Sigmoid colon (tissue), 7 donors: ENCODE measurements around the gene CRISPLD2. TPM values are rescaled to one million over a fixed set of nuclear protein-coding genes. Genes with fewer than 3 reads are reported as not detected.

ENCODE experiments used
- DNase-seq: peaks from one replicate; pipeline ENCODE4 v3.0.0-alpha.2; 2019
- H3K27ac ChIP-seq, 4 donors: fragments of 200-600 bp; sonication (generic); one replicate each; pipeline ENCODE4 v1.5.1; 2016 to 2019; ENCODE audit warnings: mild to moderate bottlenecking in 1 of 4
- H3K27me3 ChIP-seq, 3 donors: fragments of 200-600 bp; sonication (generic); one replicate each; pipeline ENCODE4 v1.5.1; 2019; ENCODE audit warnings: mild to moderate bottlenecking in 1 of 3
- H3K36me3 ChIP-seq, 4 donors: fragments of 200-600 bp; sonication (generic); one replicate each; pipeline ENCODE4 v1.5.1; 2016 to 2019
- H3K4me1 ChIP-seq, 4 donors: fragments of 200-600 bp; sonication (generic); one replicate each; pipeline ENCODE4 v1.5.1; 2017 to 2019
- H3K4me3 ChIP-seq, 4 donors: fragments of 200-600 bp; sonication (generic); one replicate each; pipeline ENCODE4 v1.5.1; 2017 to 2019; ENCODE audit warnings: mild to moderate bottlenecking in 2 of 4, moderate library complexity in 1 of 4
- H3K9me3 ChIP-seq, 4 donors: fragments of 200-600 bp in 3 of 4; sonication (generic) in 3 of 4; one replicate each; pipeline versions ENCODE4 v1.5.1 to v1.6.1; 2013 to 2019
- EP300 ChIP-seq, 4 donors: sonication (generic); formaldehyde crosslinking; IDR thresholded peaks; one replicate each; pipeline ENCODE4 v1.6.1; 2017; ENCODE audit warnings: antibody characterized with exemption in 4 of 4
- POLR2A ChIP-seq, 2 donors: fragments of 450-650 bp; IDR thresholded peaks; one replicate each; pipeline ENCODE4 v1.6.1; 2016; ENCODE audit warnings: antibody characterized with exemption in 2 of 2, mild to moderate bottlenecking in 2 of 2, moderate library complexity in 2 of 2
- POLR2AphosphoS5 ChIP-seq, 4 donors: sonication (generic); formaldehyde crosslinking; IDR thresholded peaks; one replicate each; pipeline ENCODE4 v1.6.1; 2017; ENCODE audit warnings: antibody characterized with exemption in 4 of 4
- WGBS, 2 donors: extraction: QIAGEN DNeasy Blood & Tissue Kit; methylation state at CpG; one replicate each; pipeline ENCODE4 v1.1.7; 2013; 5-methylcytosine and 5-hydroxymethylcytosine counted together
- intact Hi-C: fragments of 100-400 bp; cut with DNase I; formaldehyde crosslinking; loops from one replicate; pipeline ENCODE4 v1.15.1; 2023
- polyA plus RNA-seq, 3 donors: library from polyadenylated mRNA; stranded (reverse); fragments of 200-250 nt; gene quantifications; one replicate each; pipeline ENCODE4 v1.2.3, GENCODE V29; 2013
- total RNA-seq, 4 donors: library from RNA; depleted of rRNA; stranded (reverse); fragments of >200 nt; gene quantifications; one replicate each; pipeline ENCODE4 v1.1.0, GENCODE V29; 2016
- TF ChIP-seq, protein P1 (sequence below), 4 experiments: fragments of 450-650 bp in 3 of 4; fragments of 200-600 bp in 1 of 4; IDR thresholded peaks; one replicate each; pipeline ENCODE4 v1.5.1; 2016 to 2019; ENCODE audit warnings: antibody characterized with exemption in 4 of 4, mild to moderate bottlenecking in 3 of 4, moderate library complexity in 2 of 4
- donor health status: healthy with polysubstance abuse.
- donor health status: Bipolar disorder and iron deficiency.
- donor health status: healthy.

Gene CRISPLD2
- total and polyA plus RNA-seq, 7 donors = 3.0 to 545 (median 140) TPM

DNA sequence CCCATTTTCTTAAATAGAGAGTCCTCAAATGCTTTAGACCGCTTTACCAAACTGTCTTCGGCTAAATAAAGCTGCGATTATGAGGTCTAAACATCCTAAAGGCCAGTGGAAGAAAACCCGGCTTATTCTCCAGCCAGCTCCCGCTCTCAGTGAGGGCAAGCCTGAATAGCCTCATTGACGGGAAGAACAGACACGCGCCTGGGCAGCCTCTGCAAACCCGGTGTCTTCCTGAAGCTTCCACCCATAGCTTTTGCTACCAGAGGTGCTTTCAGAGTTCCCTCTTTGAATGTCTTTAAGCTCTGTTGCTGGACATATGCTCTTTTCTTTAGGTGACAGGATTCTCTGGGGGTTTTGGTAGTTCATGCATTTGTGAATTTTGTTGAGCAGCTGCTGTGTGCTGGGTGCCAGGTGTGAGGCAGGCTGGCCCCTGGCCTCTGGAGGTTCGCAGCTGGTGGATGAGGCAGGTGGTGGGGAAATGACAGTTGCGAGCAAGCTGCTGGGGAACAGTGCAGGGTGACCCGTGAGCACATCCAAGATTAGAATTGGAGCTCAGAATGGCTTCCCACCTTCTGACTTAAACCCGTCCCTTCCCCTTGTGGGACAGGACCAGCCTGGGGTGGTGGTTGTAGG, 44.7 kb downstream of the CRISPLD2 start:
- Histone ChIP-seq H3K4me1 (peaks cover 0 to 23% (median 0%) of the 10 kb centered on the region in 4 donors), H3K27me3 (no peaks in the 10 kb centered on the region), H3K4me3 (no peak overlapping the region), H3K27ac (peak overlapping the region in 2 of 4 donors; percentile 45 to 49), H3K9me3 (peaks cover 0 to 4% (median 1%) of the 10 kb centered on the region in 4 donors), H3K36me3 (peaks cover 18 to 99% (median 73%) of the 10 kb centered on the region in 4 donors)
- intact Hi-C loops = loop anchor here (10.0 kb wide), 1 partner anchor 90 kb away; no protein-coding TSS in a partner anchor
- TF ChIP-seq POLR2A (IDR thresholded peaks at IDR 0.05) (no peak), EP300 (IDR thresholded peaks at IDR 0.05) (no peak), POLR2AphosphoS5 (IDR thresholded peaks at IDR 0.05) (no peak)
- TF ChIP-seq, protein P1, sequence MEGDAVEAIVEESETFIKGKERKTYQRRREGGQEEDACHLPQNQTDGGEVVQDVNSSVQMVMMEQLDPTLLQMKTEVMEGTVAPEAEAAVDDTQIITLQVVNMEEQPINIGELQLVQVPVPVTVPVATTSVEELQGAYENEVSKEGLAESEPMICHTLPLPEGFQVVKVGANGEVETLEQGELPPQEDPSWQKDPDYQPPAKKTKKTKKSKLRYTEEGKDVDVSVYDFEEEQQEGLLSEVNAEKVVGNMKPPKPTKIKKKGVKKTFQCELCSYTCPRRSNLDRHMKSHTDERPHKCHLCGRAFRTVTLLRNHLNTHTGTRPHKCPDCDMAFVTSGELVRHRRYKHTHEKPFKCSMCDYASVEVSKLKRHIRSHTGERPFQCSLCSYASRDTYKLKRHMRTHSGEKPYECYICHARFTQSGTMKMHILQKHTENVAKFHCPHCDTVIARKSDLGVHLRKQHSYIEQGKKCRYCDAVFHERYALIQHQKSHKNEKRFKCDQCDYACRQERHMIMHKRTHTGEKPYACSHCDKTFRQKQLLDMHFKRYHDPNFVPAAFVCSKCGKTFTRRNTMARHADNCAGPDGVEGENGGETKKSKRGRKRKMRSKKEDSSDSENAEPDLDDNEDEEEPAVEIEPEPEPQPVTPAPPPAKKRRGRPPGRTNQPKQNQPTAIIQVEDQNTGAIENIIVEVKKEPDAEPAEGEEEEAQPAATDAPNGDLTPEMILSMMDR (IDR thresholded peaks at IDR 0.05) = no peak
- 74 to 88% methylated on average over 13 of the region's 13 CpGs for WGBS, 2 donors
- no peak for DNase-seq

DNA sequence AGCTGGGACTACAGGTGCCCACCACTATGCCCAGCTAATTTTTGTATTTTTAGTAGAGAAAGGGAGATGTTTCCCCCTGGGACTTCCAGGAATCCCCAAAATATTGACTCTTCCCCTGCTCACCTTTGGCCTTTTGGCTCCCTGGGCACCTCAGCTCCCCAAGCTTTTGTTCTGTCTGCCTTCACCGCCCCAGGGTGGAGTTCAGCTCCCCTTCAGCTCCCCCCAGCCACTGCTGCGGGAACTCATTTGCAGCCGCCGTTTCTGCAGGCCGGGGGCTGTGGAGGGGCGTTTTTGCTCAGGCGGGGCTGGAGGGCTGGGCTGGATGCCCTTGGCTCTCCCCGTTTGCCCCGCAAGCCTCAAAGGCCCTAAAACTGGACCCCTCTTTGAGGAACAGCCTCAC, 47.9 kb downstream of the CRISPLD2 start:
- no peak for TF ChIP-seq EP300 (IDR thresholded peaks at IDR 0.05)
- TF ChIP-seq, protein P1 (IDR thresholded peaks at IDR 0.05) = no peak
- no peak for TF ChIP-seq POLR2A (IDR thresholded peaks at IDR 0.05)
- DNase-seq = no peak
- Histone ChIP-seq H3K4me1 (peaks cover 0 to 23% (median 0%) of the 10 kb centered on the region in 4 donors), H3K36me3 (peaks cover 18 to 96% (median 70%) of the 10 kb centered on the region in 4 donors), H3K27ac (peak overlapping the region in 2 of 4 donors; percentile 41 to 46), H3K4me3 (no peak overlapping the region), H3K27me3 (no peaks in the 10 kb centered on the region), H3K9me3 (no peaks in the 10 kb centered on the region)
- intact Hi-C loops = loop anchor here (10.0 kb wide), 1 partner anchor 87 kb away; no protein-coding TSS in a partner anchor
- 82 to 89% methylated on average over 9 of the region's 9 CpGs for WGBS, 2 donors

DNA sequence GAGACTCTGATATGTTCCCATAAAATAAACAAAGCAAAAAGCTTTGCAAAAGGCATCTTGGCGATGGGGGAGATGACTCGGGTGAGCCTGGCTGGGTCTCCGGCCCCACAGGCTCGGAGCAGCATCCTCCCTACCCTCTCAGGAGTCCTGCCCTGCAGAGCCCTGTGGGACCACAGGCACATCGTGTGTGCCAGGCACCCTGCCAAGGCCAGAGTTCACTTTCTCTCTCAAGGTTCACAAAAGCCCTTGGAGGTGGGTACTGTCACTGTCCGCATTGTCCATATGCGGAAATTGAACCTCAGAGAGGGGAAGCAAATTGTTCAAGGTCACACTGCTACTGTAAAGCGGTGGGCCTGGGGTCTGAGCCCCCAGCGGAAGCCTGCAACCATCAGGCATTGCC, 48.5 kb downstream of the CRISPLD2 start:
- Histone ChIP-seq H3K27me3 (no peaks in the 10 kb centered on the region), H3K9me3 (no peaks in the 10 kb centered on the region), H3K36me3 (peaks cover 21 to 96% (median 69%) of the 10 kb centered on the region in 4 donors), H3K27ac (peak overlapping the region in 2 of 4 donors; percentile 41 to 46), H3K4me3 (no peak overlapping the region), H3K4me1 (peaks cover 0 to 23% (median 0%) of the 10 kb centered on the region in 4 donors)
- intact Hi-C loops = loop anchor here (10.0 kb wide), 1 partner anchor 86 kb away; no protein-coding TSS in a partner anchor
- 83 to 86% methylated on average over 9 of the region's 9 CpGs for WGBS, 2 donors
- no peak for DNase-seq
- no peak for TF ChIP-seq POLR2A (IDR thresholded peaks at IDR 0.05)
- peak in 1 of 4 donors; percentile 7 for TF ChIP-seq POLR2AphosphoS5 (IDR thresholded peaks at IDR 0.05)

DNA sequence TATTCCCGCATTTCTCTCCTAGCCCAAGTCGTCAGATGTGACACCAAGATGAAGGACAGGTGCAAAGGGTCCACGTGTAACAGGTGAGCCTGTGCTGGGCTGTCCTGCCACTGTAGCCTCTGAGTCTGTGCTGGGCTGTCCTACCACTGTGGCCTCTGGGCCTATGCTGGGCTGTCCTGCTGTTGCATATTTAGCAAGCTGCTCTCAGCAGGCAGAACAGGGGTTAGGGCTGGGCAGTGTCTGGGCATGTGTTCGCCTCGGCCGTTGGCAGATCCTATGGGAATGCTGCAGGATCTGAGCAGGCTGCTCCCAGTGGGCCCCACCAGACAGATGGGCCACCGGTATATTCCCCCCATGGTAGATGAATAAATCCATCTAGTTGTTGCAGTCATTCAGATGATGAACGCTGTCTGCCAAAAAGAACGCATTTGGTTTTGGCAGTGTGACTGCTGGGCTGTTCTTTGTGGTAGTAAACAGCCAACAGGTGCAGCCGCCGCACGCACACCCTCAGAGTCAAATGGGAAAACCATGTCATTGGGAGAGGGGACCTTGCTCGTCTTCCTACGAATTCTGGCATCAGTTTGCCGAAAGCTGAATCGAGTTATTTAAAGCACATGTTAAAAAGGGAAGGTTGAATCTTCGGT, 49.2 kb downstream of the CRISPLD2 start:
- intact Hi-C loops = loop anchor here (10.0 kb wide), 1 partner anchor 86 kb away; no protein-coding TSS in a partner anchor
- no peaks in the 10 kb centered on the region for H3K27me3 ChIP-seq

More for the DNA sequence above, 49.2 kb downstream of the CRISPLD2 start:
- no peak for DNase-seq
- Histone ChIP-seq H3K9me3 (no peaks in the 10 kb centered on the region), H3K36me3 (peaks cover 21 to 97% (median 72%) of the 10 kb centered on the region in 4 donors), H3K27ac (peak overlapping the region in 2 of 4 donors; percentile 41 to 46), H3K4me1 (peaks cover 0 to 23% (median 0%) of the 10 kb centered on the region in 4 donors), H3K4me3 (no peak overlapping the region)
- no peak for TF ChIP-seq POLR2AphosphoS5 (IDR thresholded peaks at IDR 0.05)
- TF ChIP-seq, protein P1 (IDR thresholded peaks at IDR 0.05) = no peak
- TF ChIP-seq EP300 (IDR thresholded peaks at IDR 0.05) = no peak
- no peak for TF ChIP-seq POLR2A (IDR thresholded peaks at IDR 0.05)
- 94 to 96% methylated on average over 17 of the region's 17 CpGs for WGBS, 2 donors
